Right cardiac atrium (tissue), 5 donors: ENCODE data around the gene FRAS1. TPM values are rescaled to one million over a fixed set of nuclear protein-coding genes. Genes with fewer than 3 reads are reported as not detected.
"Not testable (repeated sequence)": the region's sequence is repeated elsewhere in the genome, so short reads cannot be mapped to it uniquely, and the experiment has no call there.

Experiments used
- ATAC-seq, 2 donors: fragments of 200-7000 bp; cut with Tn5 transposase; one replicate each; pipeline versions ENCODE4 v1.8.0 to v1.9.1; 2020; ENCODE audit warnings: moderate library complexity in 2 of 2, mild to moderate bottlenecking in 1 of 2
- DNase-seq, 3 donors: peaks; one replicate each; pipeline ENCODE4 v3.0.0-alpha.2; 2020
- H3K27ac ChIP-seq: one replicate; pipeline ENCODE4 v1.5.1; 2013; ENCODE audit warnings: mild to moderate bottlenecking, low read length, control low read depth, moderate library complexity
- H3K27me3 ChIP-seq: one replicate; pipeline ENCODE4 v1.6.1; 2013; ENCODE audit not compliant: control insufficient read depth, insufficient read depth
- H3K4me1 ChIP-seq: one replicate; pipeline ENCODE4 v1.6.1; 2013; ENCODE audit warnings: low read length; ENCODE audit not compliant: control insufficient read depth, insufficient read depth
- H3K4me3 ChIP-seq: one replicate; pipeline ENCODE4 v1.5.1; 2013; ENCODE audit warnings: low read length, control low read depth
- H3K9me3 ChIP-seq: one replicate; pipeline ENCODE4 v1.6.1; 2013; ENCODE audit warnings: low read length; ENCODE audit not compliant: control insufficient read depth
- WGBS: extraction: QIAGEN DNeasy Blood & Tissue Kit; methylation state at CpG from one replicate; pipeline ENCODE4 v1.1.7; 2013; 5-methylcytosine and 5-hydroxymethylcytosine counted together
- intact Hi-C, 4 donors: fragments of 100-400 bp; cut with DNase I; formaldehyde crosslinking; loops; one replicate each; pipeline versions ENCODE4 v1.11.0 to v1.14.0; 2022 to 2023
- polyA plus RNA-seq: library from polyadenylated mRNA; stranded (reverse); fragments of 200-250 nt; gene quantifications from one replicate; pipeline ENCODE4 v1.2.3, GENCODE V29; 2013
- total RNA-seq, 4 donors: library from RNA; stranded (reverse); fragmentation: NEBNext Ultra II Directional; extraction: Animal tissue kit (Norgen Biotek cat#: 25700); gene quantifications; one replicate each; pipeline ENCODE4 v1.2.1, GENCODE V29; 2021
- donor health status: healthy with polysubstance abuse.
- donor health status: DM: no; HTN: yes; CAD: no.
- donor health status: DM: no; HTN: no; CAD: no.
- donor health status: DM: no; HTN: yes; CAD: no; lungs with severe emphysema.
- donor health status: DM: yes; HTN: yes; CAD: no.

Gene FRAS1
- total and polyA plus RNA-seq, 5 donors, result 1.1 to 7.9 (median 5.1) TPM

DNA sequence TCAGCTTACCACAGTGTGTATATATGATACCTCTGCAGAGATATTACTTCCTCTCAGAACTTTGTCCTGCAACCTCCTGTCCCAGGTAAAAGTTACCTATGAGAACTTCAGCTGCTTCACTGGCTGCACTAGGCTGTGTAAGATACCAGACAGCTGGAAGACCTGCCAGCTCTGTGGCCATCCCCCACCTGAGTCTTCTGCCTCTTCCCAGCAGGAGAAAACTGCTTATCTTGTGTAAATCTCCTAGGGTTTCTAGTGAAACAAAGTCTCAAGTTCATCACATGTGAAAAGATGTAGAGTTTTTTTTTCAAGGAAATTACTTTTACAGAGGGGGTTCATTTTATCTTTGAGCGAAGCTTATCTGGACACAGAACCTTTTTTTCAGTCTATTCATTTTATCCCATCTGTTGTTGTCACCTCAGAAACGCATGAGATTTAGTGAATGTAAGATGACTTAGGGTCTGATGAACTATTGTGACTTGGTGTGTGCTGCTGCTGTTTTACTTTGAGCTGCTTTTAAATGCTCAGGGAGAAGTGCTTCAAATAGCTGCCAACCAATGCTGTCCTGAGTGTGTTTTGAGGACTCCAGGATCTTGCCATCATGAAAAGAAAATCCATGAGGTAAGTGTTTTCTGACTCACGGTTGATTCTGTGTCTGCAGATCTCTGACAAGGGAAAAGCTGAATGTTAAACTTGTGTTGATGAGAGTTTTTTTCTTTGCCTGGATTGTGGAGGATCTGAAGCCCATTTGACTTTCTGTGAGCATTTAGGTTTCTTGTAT, 187.8 kb downstream of the FRAS1 start:
- H3K4me1 ChIP-seq, result no peaks in the 10 kb centered on the region
- intact Hi-C loops, result no loop called here
- no peak overlapping the region for H3K4me3 ChIP-seq

DNA sequence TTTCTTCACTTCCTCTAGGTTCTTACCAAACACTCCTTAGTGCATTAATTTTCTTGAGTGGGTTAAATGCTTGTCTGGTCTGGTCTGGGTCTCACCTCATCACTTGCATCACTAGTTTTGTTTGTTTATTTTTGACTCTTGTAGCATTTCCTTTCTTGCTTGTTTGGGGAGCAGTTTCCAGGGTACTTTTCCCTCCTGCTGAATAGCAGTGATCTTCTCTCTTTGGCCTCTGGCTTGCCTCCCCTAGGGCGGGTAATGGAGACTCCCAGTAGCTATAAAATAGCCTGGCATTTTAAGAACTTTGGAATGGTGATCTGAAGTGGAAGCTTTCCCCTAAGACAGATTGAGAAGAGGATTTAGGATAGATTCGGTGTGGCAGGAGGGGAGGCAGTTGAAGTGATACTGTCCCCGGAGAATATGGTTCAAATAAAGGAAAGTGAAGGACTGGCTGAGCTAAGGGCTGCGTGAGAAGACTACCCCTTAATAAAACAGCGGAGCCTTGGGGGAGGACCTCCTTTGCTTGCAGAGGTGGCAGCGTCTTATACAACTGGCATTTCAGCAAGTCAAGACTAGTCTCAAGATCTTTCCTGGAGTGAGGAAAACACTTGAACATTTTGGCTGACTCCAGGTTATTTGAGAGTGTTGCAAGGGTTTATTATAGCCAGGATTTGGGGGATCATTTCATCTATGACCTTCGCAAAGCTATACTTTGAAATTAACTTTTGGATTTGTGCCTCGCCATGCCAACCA, 190.6 kb downstream of the FRAS1 start:
- intact Hi-C loops, result no loop called here
- ATAC-seq, result no peak
- H3K4me1 ChIP-seq, result no peaks in the 10 kb centered on the region
- H3K9me3 ChIP-seq, result no peaks in the 10 kb centered on the region
- WGBS, result 83% methylated on average over 8 of the region's 8 CpGs
- no peaks in the 10 kb centered on the region for H3K27me3 ChIP-seq
- H3K27ac ChIP-seq, result no peak overlapping the region
- no peak overlapping the region for H3K4me3 ChIP-seq
- DNase-seq, result no peak

More for the DNA sequence above, 187.8 kb downstream of the FRAS1 start:
- no peak overlapping the region for H3K27ac ChIP-seq
- no peaks in the 10 kb centered on the region for H3K27me3 ChIP-seq
- H3K9me3 ChIP-seq, result no peaks in the 10 kb centered on the region
- DNase-seq (no peak), ATAC-seq (no peak)
- whole genome bisulfite sequencing, result 57% methylated on average over 3 of the region's 3 CpGs

DNA sequence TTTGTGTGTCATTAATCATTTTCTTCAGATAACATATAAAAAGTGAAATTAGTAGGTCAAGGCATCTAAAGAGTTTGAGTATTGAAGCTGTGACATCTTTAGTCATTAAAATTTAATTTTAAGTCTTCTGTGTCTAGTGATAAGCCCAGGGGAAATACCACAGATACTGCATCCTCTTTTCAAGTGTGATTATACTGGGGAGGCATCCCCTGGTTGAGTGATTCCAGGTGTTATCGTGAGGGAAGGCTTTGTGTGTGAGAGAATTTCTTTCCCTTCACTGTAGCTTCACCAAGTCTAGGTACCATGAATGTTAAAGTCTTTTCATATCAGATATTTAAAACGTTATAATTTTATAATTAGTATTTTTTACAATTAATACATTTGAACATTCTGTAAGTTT, 193.4 kb downstream of the FRAS1 start:
- intact Hi-C loops, result no loop called here
- WGBS, result 47% methylated on average over 2 of the region's 2 CpGs
- DNase-seq (no peak), ATAC-seq (no peak)
- Histone ChIP-seq H3K27me3 (no peaks in the 10 kb centered on the region), H3K4me1 (no peaks in the 10 kb centered on the region), H3K4me3 (no peak overlapping the region), H3K9me3 (no peaks in the 10 kb centered on the region), H3K27ac (no peak overlapping the region)

DNA sequence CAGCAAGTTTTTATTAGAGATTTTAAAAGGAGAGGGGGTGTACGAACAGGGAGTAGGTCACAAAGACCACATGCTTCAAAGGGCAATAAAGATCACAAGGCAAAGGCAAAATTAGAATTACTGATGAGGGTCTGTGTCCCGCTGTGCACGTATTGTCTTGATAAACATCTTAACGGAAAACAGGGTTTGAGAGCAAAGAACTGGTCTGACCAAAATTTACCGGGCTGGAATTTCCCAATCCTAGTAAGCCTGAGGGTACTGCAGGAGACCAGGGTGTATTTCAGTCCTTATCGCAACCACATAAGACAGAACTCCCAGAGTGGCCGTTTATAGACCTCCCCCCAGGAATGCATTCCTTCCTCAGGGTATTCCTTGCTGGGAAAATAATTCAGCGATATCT, 195.7 kb downstream of the FRAS1 start:
- ATAC-seq, H3K4me1 ChIP-seq, H3K4me3 ChIP-seq, H3K27me3 ChIP-seq, DNase-seq, H3K9me3 ChIP-seq, H3K27ac ChIP-seq, intact Hi-C loops: not testable (repeated sequence)
- 91% methylated on average over 8 of the region's 8 CpGs for WGBS

DNA sequence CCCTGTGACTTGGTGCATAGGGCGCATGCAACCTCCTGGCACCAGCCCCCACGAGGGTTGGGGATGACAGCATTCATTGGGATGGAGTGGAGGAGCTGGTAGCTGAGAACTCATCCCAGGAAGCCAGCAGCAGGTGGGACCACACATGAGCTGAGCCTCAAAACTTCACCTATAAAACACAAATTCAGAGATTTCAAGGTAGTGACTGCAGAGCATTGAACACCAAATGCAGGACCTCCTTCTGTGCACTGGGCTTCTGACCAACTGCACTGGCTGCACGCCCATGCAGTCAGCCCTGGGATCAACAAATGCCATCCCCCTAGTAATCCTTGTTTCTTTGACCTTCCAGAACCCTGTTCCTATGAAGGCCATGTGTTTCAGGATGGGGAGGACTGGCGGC, 197.8 kb downstream of the FRAS1 start:
- intact Hi-C loops, result no loop called here

DNA sequence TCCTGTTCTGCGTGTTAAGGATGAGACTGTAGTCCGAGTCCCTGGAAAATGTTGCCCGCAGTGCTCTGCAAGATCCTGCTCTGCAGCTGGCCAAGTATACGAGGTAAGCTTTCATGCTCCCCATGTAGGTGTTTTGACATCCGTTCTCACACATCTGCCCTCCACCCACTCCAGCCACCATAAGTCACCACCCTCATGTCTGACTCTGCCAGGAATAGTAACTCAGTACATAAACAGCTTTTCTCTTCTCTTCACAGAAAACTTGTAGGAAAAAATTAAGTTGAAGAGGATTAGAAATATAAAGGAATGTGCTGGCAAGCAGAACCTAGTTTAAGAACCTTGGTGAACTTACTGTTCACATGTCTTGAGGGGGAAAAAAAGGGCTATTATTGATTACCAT, 207.9 kb downstream of the FRAS1 start:
- 60% methylated on average over 5 of the region's 5 CpGs for WGBS
- Histone ChIP-seq H3K4me3 (no peak overlapping the region), H3K4me1 (no peaks in the 10 kb centered on the region), H3K9me3 (no peaks in the 10 kb centered on the region), H3K27me3 (no peaks in the 10 kb centered on the region), H3K27ac (no peak overlapping the region)
- ATAC-seq (no peak), DNase-seq (no peak)
- intact Hi-C loops, result no loop called here

More for the DNA sequence above, 197.8 kb downstream of the FRAS1 start:
- no peak for ATAC-seq
- no peak for DNase-seq
- Histone ChIP-seq H3K4me1 (no peaks in the 10 kb centered on the region), H3K4me3 (no peak overlapping the region), H3K9me3 (no peaks in the 10 kb centered on the region), H3K27me3 (no peaks in the 10 kb centered on the region), H3K27ac (no peak overlapping the region)
- WGBS, result 59% methylated on average over 4 of the region's 4 CpGs

DNA sequence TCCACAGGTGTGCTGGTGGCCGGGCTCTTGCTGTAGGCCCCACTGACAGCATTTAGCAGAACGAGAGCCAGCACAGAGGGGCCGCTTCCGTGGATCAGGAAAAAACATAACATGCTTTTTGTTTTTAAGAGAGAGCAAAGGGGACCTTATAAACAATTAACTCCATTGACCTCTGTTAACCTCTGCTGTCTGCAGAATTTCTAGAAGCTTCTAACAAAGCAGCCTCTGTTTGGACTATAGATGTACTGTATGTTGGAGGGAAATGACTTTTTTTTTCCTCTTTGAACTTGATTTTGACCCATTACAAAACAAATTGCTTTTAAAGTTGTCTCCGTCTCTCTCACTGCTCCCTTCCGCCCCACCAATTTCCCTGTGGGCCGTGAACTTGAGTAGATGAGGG, 210.7 kb downstream of the FRAS1 start:
- Histone ChIP-seq H3K4me3 (no peak overlapping the region), H3K27ac (no peak overlapping the region), H3K27me3 (no peaks in the 10 kb centered on the region), H3K9me3 (no peaks in the 10 kb centered on the region), H3K4me1 (no peaks in the 10 kb centered on the region)
- ATAC-seq (no peak), DNase-seq (no peak)
- WGBS, result 72% methylated on average over 7 of the region's 7 CpGs
- intact Hi-C loops, result no loop called here

DNA sequence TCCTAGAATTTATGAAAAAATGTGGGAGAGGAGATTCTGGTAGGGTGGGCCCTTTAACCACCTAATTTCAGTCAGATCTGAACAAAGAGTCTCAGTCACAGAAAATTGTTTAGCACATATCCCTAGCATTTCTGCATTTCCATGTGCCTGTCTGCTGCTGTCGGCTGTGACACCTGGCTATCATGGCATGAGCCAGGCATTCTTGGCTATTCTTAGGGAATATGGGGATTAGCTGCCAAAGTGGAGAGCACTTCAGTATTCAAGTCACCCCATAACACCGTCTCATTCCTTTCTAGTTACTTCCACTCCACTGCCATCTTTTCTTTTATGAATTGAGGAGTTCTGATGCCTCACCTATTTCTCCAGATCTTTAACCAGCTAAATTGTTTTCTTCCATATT, 211.5 kb downstream of the FRAS1 start:
- no peaks in the 10 kb centered on the region for H3K9me3 ChIP-seq

DNA sequence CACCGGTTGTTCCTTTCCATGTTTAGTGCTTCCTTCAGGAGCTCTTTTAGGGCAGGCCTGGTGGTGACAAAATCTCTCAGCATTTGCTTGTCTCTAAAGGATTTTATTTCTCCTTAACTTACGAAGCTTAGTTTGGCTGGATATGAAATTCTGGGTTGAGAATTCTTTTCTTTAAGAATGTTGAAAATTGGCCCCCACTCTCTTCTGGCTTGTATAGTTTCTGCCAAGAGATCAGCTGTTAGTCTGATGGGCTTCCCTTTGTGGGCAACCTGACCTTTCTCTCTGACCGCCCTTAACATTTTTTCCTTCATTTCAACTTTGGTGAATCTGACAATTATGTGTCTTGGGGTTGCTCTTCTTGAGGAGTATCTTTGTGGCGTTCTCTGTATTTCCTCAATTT, 218.3 kb downstream of the FRAS1 start:
- intact Hi-C loops, H3K27me3 ChIP-seq, H3K9me3 ChIP-seq, H3K27ac ChIP-seq, DNase-seq, ATAC-seq, H3K4me1 ChIP-seq, H3K4me3 ChIP-seq: not testable (repeated sequence)
- 69% methylated on average over 4 of the region's 4 CpGs for WGBS

More for the DNA sequence above, 211.5 kb downstream of the FRAS1 start:
- 65% methylated on average over 2 of the region's 2 CpGs for WGBS
- no peak overlapping the region for H3K27ac ChIP-seq
- DNase-seq, result no peak
- no peak overlapping the region for H3K4me3 ChIP-seq
- peak; percentile 25 to 29 for ATAC-seq
- H3K4me1 ChIP-seq, result no peaks in the 10 kb centered on the region
- H3K27me3 ChIP-seq, result no peaks in the 10 kb centered on the region
- intact Hi-C loops, result no loop called here

DNA sequence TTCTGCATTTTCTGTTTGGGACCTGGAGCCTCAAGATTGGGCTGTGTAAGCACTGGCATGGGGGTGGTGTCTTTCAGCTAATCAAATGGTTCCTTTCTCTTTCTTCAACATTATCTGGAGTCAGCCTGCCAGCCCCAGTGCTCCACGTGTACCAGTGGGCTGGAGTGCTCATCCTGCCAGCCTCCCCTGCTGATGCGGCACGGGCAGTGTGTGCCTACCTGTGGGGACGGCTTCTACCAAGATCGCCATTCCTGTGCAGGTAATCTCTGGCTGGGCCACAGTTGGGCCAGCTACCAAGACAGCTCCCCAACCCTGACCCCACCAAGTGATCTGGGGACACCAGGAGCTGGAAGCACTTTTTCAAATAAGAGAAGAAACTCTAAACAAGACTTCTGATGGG, 229.2 kb downstream of the FRAS1 start:
- ATAC-seq, result no peak
- no peaks in the 10 kb centered on the region for H3K4me1 ChIP-seq
- H3K27me3 ChIP-seq, result no peaks in the 10 kb centered on the region
- H3K9me3 ChIP-seq, result no peaks in the 10 kb centered on the region
- H3K27ac ChIP-seq, result no peak overlapping the region
- H3K4me3 ChIP-seq, result no peak overlapping the region
- no peak for DNase-seq
- WGBS, result 96% methylated on average over 5 of the region's 5 CpGs
- intact Hi-C loops, result no loop called here

DNA sequence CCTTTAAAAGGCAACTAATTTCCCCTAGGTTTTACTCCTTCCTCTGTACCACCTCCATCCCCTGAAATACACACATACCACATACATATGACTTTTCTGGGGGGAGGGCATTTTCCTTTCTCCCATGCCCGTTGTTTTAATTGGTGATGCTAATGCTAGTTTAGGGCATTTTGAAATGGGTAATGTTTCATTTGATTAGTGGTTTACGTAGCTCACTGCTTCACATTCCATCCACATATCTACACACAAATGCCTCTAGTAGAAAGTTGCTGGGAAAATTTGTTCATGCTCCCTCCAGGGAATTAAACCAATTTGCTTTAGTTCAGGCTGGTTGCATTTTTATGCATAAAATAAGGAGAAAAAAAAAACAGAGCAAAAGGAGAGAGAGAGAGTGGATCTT, 231.2 kb downstream of the FRAS1 start:
- H3K9me3 ChIP-seq, result no peaks in the 10 kb centered on the region
- intact Hi-C loops, result no loop called here
- no peak overlapping the region for H3K27ac ChIP-seq
- ATAC-seq, result no peak
- no peak overlapping the region for H3K4me3 ChIP-seq
- WGBS, result 70% methylated on average over 2 of the region's 2 CpGs
- no peaks in the 10 kb centered on the region for H3K27me3 ChIP-seq
- DNase-seq, result no peak
- H3K4me1 ChIP-seq, result no peaks in the 10 kb centered on the region
